HUES6 (cell line): ENCODE results near the gene CASZ1.

Experiments used
- H3K27ac ChIP-seq: 2 replicates; pipeline ENCODE4 v1.7.0; 2013; ENCODE audit warnings: low read depth, mild to moderate bottlenecking, low read length, inconsistent platforms
- H3K27me3 ChIP-seq: 2 replicates; pipeline ENCODE4 v1.6.1; 2013; ENCODE audit warnings: low read length; ENCODE audit not compliant: control insufficient read depth, insufficient read depth
- H3K36me3 ChIP-seq: 2 replicates; pipeline ENCODE4 v1.6.1; 2013; ENCODE audit warnings: low read length; ENCODE audit not compliant: control insufficient read depth, insufficient read depth
- H3K4me1 ChIP-seq: 2 replicates; pipeline ENCODE4 v1.6.1; 2013; ENCODE audit warnings: low read length; ENCODE audit not compliant: control insufficient read depth, insufficient read depth
- H3K4me3 ChIP-seq: 2 replicates; pipeline ENCODE4 v1.5.1; 2013; ENCODE audit warnings: low read depth, low read length
- H3K9ac ChIP-seq: one replicate; pipeline ENCODE4 v1.6.1; 2013; ENCODE audit warnings: mild to moderate bottlenecking, low read length
- H3K9me3 ChIP-seq: 2 replicates; pipeline ENCODE4 v1.6.1; 2013; ENCODE audit warnings: low read depth, low read length; ENCODE audit not compliant: control insufficient read depth, insufficient read depth

CASZ1 gene

GRCh38 chr1:10759413-10760200 is 36.8 kb downstream of the CASZ1 start:
- Histone ChIP-seq H3K9ac (no peak overlapping the region), H3K36me3 (no peaks in the 10 kb centered on the region), H3K27ac (no peak overlapping the region), H3K27me3 (no peaks in the 10 kb centered on the region), H3K9me3 (no peaks in the 10 kb centered on the region), H3K4me1 (peaks cover 14% of the 10 kb centered on the region), H3K4me3 (no peak overlapping the region)

GRCh38 chr1:10756842-10757241 is 39.6 kb downstream of the CASZ1 start:
- Histone ChIP-seq H3K9me3 (no peaks in the 10 kb centered on the region), H3K4me1 (peaks cover 14% of the 10 kb centered on the region), H3K27me3 (no peaks in the 10 kb centered on the region), H3K36me3 (no peaks in the 10 kb centered on the region), H3K27ac (no peak overlapping the region), H3K9ac (no peak overlapping the region), H3K4me3 (no peak overlapping the region)

GRCh38 chr1:10755970-10756521 is 40.4 kb downstream of the CASZ1 start:
- Histone ChIP-seq H3K9ac (no peak overlapping the region), H3K27ac (no peak overlapping the region), H3K27me3 (no peaks in the 10 kb centered on the region)

GRCh38 chr1:10754568-10755329 is 41.7 kb downstream of the CASZ1 start:
- Histone ChIP-seq H3K36me3 (no peaks in the 10 kb centered on the region), H3K27me3 (no peaks in the 10 kb centered on the region)

More at GRCh38 chr1:10755970-10756521, 40.4 kb downstream of the CASZ1 start:
- Histone ChIP-seq H3K9me3 (no peaks in the 10 kb centered on the region), H3K4me1 (peaks cover 14% of the 10 kb centered on the region), H3K4me3 (no peak overlapping the region), H3K36me3 (no peaks in the 10 kb centered on the region)

GRCh38 chr1:10753299-10753698 is 43.1 kb downstream of the CASZ1 start:
- H3K4me1 ChIP-seq: peaks cover 8% of the 10 kb centered on the region; the same call in 1 of the 2 replicates
- no peak overlapping the region for H3K4me3 ChIP-seq
- H3K27ac ChIP-seq: no peak overlapping the region
- H3K27me3 ChIP-seq: no peaks in the 10 kb centered on the region
- no peak overlapping the region for H3K9ac ChIP-seq
- H3K36me3 ChIP-seq: no peaks in the 10 kb centered on the region
- H3K9me3 ChIP-seq: no peaks in the 10 kb centered on the region

More at GRCh38 chr1:10754568-10755329, 41.7 kb downstream of the CASZ1 start:
- H3K4me3 ChIP-seq: no peak overlapping the region
- no peak overlapping the region for H3K9ac ChIP-seq
- no peak overlapping the region for H3K27ac ChIP-seq
- H3K4me1 ChIP-seq: peaks cover 14% of the 10 kb centered on the region
- no peaks in the 10 kb centered on the region for H3K9me3 ChIP-seq

GRCh38 chr1:10751561-10752085 is 44.8 kb downstream of the CASZ1 start:
- H3K4me3 ChIP-seq: no peak overlapping the region
- no peak overlapping the region for H3K27ac ChIP-seq
- H3K36me3 ChIP-seq: no peaks in the 10 kb centered on the region
- no peaks in the 10 kb centered on the region for H3K27me3 ChIP-seq
- H3K4me1 ChIP-seq: peaks cover 2% of the 10 kb centered on the region; the same call in 1 of the 2 replicates
- H3K9ac ChIP-seq: no peak overlapping the region
- no peaks in the 10 kb centered on the region for H3K9me3 ChIP-seq

GRCh38 chr1:10751160-10751559 is 45.3 kb downstream of the CASZ1 start:
- Histone ChIP-seq H3K27ac (no peak overlapping the region), H3K9me3 (no peaks in the 10 kb centered on the region), H3K4me1 (no peaks in the 10 kb centered on the region), H3K4me3 (no peak overlapping the region), H3K9ac (no peak overlapping the region), H3K36me3 (no peaks in the 10 kb centered on the region), H3K27me3 (no peaks in the 10 kb centered on the region)

- no peak overlapping the region for H3K27ac ChIP-seq
- H3K36me3 ChIP-seq: no peaks in the 10 kb centered on the region
- no peak overlapping the region for H3K4me3 ChIP-seq
- no peak overlapping the region for H3K9ac ChIP-seq
- no peaks in the 10 kb centered on the region for H3K27me3 ChIP-seq
- no peaks in the 10 kb centered on the region for H3K9me3 ChIP-seq
- H3K4me1 ChIP-seq: no peaks in the 10 kb centered on the region
These were observed 50.5 kb downstream of the CASZ1 start for GRCh38 chr1:10745886-10746455.

- H3K9me3 ChIP-seq: no peaks in the 10 kb centered on the region
- no peaks in the 10 kb centered on the region for H3K36me3 ChIP-seq
- H3K4me3 ChIP-seq: no peak overlapping the region
- H3K27me3 ChIP-seq: no peaks in the 10 kb centered on the region
- no peak overlapping the region for H3K9ac ChIP-seq
- H3K27ac ChIP-seq: no peak overlapping the region
- no peaks in the 10 kb centered on the region for H3K4me1 ChIP-seq
These were observed 51.1 kb downstream of the CASZ1 start for GRCh38 chr1:10745383-10745782.

- Histone ChIP-seq H3K4me3 (no peak overlapping the region), H3K36me3 (no peaks in the 10 kb centered on the region), H3K4me1 (peaks cover 3% of the 10 kb centered on the region; the same call in 1 of the 2 replicates), H3K27ac (no peak overlapping the region), H3K27me3 (no peaks in the 10 kb centered on the region), H3K9ac (no peak overlapping the region), H3K9me3 (no peaks in the 10 kb centered on the region)
These were observed 51.7 kb downstream of the CASZ1 start for GRCh38 chr1:10744654-10745238.
